ENCODE measurements around the gene P2RY2.
"Not testable (repeated sequence)": the region's sequence is repeated elsewhere in the genome, so short reads cannot be mapped to it uniquely, and the experiment has no call there.

The P2RY2 gene

GRCh38 chr11:73270016-73270854 lies 52.2 kb downstream of the P2RY2 start:
- no peak for FAIRE-seq

GRCh38 chr11:73270855-73271477 lies 52.9 kb downstream of the P2RY2 start:
- FAIRE-seq: no peak

GRCh38 chr11:73271478-73271865 lies 53.4 kb downstream of the P2RY2 start:
- not testable (repeated sequence) for FAIRE-seq

GRCh38 chr11:73271936-73272679 lies 54.0 kb downstream of the P2RY2 start, which contains the start of gene P2RY6:
P2RY6 (plus strand) TSS chr11:73272338; CDS start chr11:73296519, 24,181 bp downstream.
- FAIRE-seq: no peak

- no peak for FAIRE-seq
These were observed 54.6 kb downstream of the P2RY2 start for GRCh38 chr11:73272680-73273038.

- FAIRE-seq: no peak
These were observed 55.3 kb downstream of the P2RY2 start for GRCh38 chr11:73273222-73273895.

GRCh38 chr11:73274191-73274590 lies 56.1 kb downstream of the P2RY2 start:
- FAIRE-seq: not testable (repeated sequence)

- no peak for FAIRE-seq
These were observed 56.8 kb downstream of the P2RY2 start for GRCh38 chr11:73274722-73275380.

GRCh38 chr11:73275381-73275750 lies 57.3 kb downstream of the P2RY2 start:
- FAIRE-seq: no peak

- no peak for FAIRE-seq
These were observed 59.4 kb downstream of the P2RY2 start for GRCh38 chr11:73277467-73277866.

- FAIRE-seq: no peak
These were observed 62.5 kb downstream of the P2RY2 start for GRCh38 chr11:73280626-73281025.

- no peak for FAIRE-seq
These were observed 63.2 kb downstream of the P2RY2 start for GRCh38 chr11:73281201-73281741.

GRCh38 chr11:73281796-73282660 lies 63.9 kb downstream of the P2RY2 start:
- FAIRE-seq: no peak

- no peak for FAIRE-seq
These were observed 65.4 kb downstream of the P2RY2 start for GRCh38 chr11:73283276-73284000.

GRCh38 chr11:73284106-73284505 lies 66.0 kb downstream of the P2RY2 start:
- no peak for FAIRE-seq

GRCh38 chr11:73285721-73286120 lies 67.6 kb downstream of the P2RY2 start:
- no peak for FAIRE-seq
